ENCODE measurements around the gene BCAS4. TPM values are rescaled to one million over a fixed set of nuclear protein-coding genes. Genes with fewer than 3 reads are reported as not detected.

The BCAS4 gene
- total RNA-seq, 1 donor from 2014 or later = 46.7 TPM

DNA sequence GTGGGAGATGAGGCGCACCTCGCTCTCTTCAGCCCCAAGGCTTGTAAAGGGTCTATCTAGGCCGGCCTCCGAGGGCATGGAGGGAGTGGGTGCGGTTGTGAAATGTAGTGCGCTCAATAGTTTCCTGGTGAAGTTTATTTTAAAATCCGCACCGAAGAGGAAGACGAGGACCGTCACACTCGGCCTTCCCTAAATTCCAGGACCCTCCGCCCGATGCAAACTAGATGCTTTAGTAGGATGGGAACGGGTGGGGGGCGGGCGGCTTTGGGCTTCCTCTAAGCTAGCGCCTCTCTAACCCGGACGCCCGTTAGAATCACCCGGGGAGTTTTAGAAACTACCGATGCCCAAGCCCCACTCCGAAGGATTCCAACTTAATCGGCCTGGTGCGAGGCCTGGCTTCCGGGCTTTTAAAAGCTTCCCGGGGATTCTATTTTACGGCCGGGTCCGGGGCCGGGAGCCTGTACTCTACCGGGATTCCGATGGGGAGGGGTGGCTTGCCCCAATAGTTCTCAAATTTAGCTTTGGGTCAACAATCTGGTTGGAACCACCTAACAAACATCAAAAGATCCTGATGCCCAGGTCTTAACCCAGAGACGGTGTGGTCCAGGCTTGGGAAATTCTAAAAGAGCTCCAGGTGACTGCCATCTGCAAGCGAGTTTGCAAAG, 548 bp upstream of the BCAS4 start:
- Mint-ChIP-seq H3K27me3 (no peaks in the 10 kb centered on the region), H3K4me1 (peaks cover 44% of the 10 kb centered on the region), H3K9me3 (no peaks in the 10 kb centered on the region), H3K36me3 (ENCODE audit: low read depth) (peaks cover 13% of the 10 kb centered on the region), H3K4me3 (peak overlapping the region; percentile 75), H3K27ac (peak overlapping the region; percentile 84)
- DNase-seq = no peak
- peak; percentile 0 for ATAC-seq (ENCODE audit: low read depth)
- CTCF ChIA-PET = interaction anchor here (0.6 to 10.4 kb wide), 44 partner anchors 9 to 512 kb away, joined by 3 to 231 read pairs (median 5); partner anchors contain the start of genes ADNP, DPM1 and MOCS3
- TF ChIP-seq, protein P1, sequence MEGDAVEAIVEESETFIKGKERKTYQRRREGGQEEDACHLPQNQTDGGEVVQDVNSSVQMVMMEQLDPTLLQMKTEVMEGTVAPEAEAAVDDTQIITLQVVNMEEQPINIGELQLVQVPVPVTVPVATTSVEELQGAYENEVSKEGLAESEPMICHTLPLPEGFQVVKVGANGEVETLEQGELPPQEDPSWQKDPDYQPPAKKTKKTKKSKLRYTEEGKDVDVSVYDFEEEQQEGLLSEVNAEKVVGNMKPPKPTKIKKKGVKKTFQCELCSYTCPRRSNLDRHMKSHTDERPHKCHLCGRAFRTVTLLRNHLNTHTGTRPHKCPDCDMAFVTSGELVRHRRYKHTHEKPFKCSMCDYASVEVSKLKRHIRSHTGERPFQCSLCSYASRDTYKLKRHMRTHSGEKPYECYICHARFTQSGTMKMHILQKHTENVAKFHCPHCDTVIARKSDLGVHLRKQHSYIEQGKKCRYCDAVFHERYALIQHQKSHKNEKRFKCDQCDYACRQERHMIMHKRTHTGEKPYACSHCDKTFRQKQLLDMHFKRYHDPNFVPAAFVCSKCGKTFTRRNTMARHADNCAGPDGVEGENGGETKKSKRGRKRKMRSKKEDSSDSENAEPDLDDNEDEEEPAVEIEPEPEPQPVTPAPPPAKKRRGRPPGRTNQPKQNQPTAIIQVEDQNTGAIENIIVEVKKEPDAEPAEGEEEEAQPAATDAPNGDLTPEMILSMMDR (IDR thresholded peaks at IDR 0.05) = no peak
- intact Hi-C loops (cut with micrococcal nuclease) = loop anchor here (1.0 to 5.0 kb wide), 6 partner anchors 24 to 512 kb away; partner anchors contain the start of genes ADNP, DPM1 and MOCS3
- POLR2A ChIA-PET = interaction anchor here (0.6 to 10.3 kb wide), 26 partner anchors 12 to 1606 kb away, joined by 3 to 364 read pairs (median 4); partner anchors contain the start of genes ADNP, DPM1, MOCS3 and PARD6B

DNA sequence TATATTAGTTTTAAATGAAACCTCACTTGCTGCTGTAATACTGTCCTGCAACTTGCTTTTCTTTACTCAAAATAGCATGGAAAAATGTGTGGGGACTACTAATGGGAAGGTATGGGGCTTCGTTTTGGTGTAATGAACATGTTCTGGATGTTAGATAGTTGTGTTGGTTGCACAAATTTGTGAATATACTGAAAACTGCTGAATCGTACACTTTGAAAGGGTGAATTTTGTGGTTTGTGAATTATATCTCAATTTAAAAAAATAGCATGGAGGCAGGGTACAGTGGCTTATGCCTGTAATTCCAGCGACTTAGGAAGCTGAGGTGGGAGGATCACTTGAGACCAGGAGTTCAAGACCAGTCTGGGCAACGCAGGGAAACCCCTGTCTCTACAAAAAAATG, 2.3 kb downstream of the BCAS4 start:
- Mint-ChIP-seq H3K9me3 (no peaks in the 10 kb centered on the region), H3K4me1 (peaks cover 62% of the 10 kb centered on the region), H3K4me3 (peak overlapping the region; percentile 17), H3K27me3 (no peaks in the 10 kb centered on the region), H3K36me3 (ENCODE audit: low read depth) (peaks cover 22% of the 10 kb centered on the region), H3K27ac (peak overlapping the region; percentile 36)
- no peak for DNase-seq
- TF ChIP-seq, protein P1 (IDR thresholded peaks at IDR 0.05) = no peak
- intact Hi-C loops (cut with micrococcal nuclease) = no loop called here
- ATAC-seq (ENCODE audit: low read depth) = no peak
- ChIA-PET CTCF (interaction anchor here (0.7 to 10.4 kb wide), 3 partner anchors 13 to 132 kb away, joined by 4 to 145 read pairs (median 6); no protein-coding TSS in a partner anchor), POLR2A (interaction anchor here (0.6 to 10.3 kb wide), 5 partner anchors 10 to 789 kb away, joined by 3 to 364 read pairs (median 10); partner anchors contain the start of gene ADNP)

DNA sequence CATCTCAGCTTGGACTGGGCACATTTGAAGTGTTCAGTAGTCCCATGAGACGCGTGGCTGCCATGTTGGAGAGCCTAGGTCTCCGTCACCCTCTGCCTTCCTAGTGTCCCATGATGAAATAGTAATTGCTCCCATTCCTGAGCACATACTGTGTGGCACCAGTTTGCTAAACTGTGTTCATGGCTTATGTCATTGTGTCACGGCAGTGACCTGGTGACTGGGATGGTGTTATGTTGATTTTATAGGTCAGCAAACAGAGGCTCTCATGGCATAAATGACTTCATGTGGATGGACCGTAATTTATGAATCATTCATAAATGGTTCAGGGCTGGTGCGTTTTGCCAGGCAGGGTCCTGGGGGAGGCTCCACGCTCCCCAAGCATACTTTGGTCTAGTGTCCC, 3.8 kb downstream of the BCAS4 start:
- DNase-seq (no peak), ATAC-seq (ENCODE audit: low read depth) (no peak)
- H3K36me3 Mint-ChIP-seq (ENCODE audit: low read depth) = peaks cover 25% of the 10 kb centered on the region
- H3K4me3 Mint-ChIP-seq = peak overlapping the region; percentile 71
- intact Hi-C loops (cut with micrococcal nuclease) = no loop called here
- peaks cover 62% of the 10 kb centered on the region for H3K4me1 Mint-ChIP-seq
- CTCF ChIA-PET = interaction anchor here (2.0 to 10.4 kb wide), 3 partner anchors 8 to 130 kb away, joined by 4 to 145 read pairs (median 15); no protein-coding TSS in a partner anchor
- TF ChIP-seq, protein P1 (IDR thresholded peaks at IDR 0.05) = no peak
- H3K9me3 Mint-ChIP-seq = no peaks in the 10 kb centered on the region
- peak overlapping the region; percentile 96 for H3K27ac Mint-ChIP-seq
- POLR2A ChIA-PET = interaction anchor here (0.7 to 3.2 kb wide), 8 partner anchors 12 to 160 kb away, joined by 4 to 43 read pairs (median 10); partner anchors contain the start of genes ADNP, DPM1 and MOCS3
- no peaks in the 10 kb centered on the region for H3K27me3 Mint-ChIP-seq

DNA sequence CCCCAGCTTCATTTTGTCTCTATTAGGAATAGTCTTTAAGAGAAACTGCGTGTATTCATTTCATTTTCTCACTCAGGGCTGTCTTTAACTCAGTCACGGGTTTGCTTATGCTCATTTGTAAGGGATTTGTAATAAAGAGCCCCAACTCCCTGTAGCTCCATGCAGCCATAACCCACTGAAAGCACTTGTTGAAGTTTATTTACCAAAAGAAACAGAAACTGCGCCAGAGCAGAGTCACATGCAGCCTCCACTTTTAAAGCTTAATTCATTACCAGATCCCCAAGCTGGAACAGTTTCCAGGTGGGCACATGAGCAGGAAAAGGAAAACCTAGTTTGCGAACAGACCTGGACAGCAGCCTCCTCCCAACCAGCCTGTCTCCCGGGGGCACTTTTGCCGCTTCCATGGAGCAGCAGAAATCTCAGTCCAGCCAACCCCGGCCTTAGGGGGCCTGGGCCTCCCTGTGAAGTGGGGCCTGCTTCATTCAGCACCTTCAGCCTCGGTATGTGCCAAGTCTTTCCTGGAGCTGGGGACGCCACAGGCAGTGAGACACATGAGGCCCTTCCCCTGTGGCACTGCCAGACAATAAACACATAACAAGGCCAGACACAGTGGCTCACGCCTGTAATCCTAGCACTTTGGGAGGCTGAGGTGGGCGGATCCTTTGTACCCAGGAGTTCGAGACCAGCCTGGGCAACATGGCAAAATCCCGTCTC, 4.5 kb downstream of the BCAS4 start:
- peak overlapping the region; percentile 96 for H3K27ac Mint-ChIP-seq
- peaks cover 25% of the 10 kb centered on the region for H3K36me3 Mint-ChIP-seq (ENCODE audit: low read depth)
- ChIA-PET CTCF (interaction anchor here (2.0 to 10.4 kb wide), 3 partner anchors 9 to 129 kb away, joined by 4 to 145 read pairs (median 15); no protein-coding TSS in a partner anchor), POLR2A (interaction anchor here (0.7 to 3.2 kb wide), 9 partner anchors 11 to 159 kb away, joined by 4 to 43 read pairs (median 9); partner anchors contain the start of genes ADNP, DPM1 and MOCS3)
- H3K27me3 Mint-ChIP-seq = no peaks in the 10 kb centered on the region
- no peak for ATAC-seq (ENCODE audit: low read depth)
- TF ChIP-seq, protein P1 (IDR thresholded peaks at IDR 0.05) = no peak
- peak overlapping the region; percentile 71 for H3K4me3 Mint-ChIP-seq
- H3K9me3 Mint-ChIP-seq = no peaks in the 10 kb centered on the region
- intact Hi-C loops (cut with micrococcal nuclease) = no loop called here
- peaks cover 65% of the 10 kb centered on the region for H3K4me1 Mint-ChIP-seq
- DNase-seq = no peak
